ENCODE results near the gene EPHA8. TPM values are rescaled to one million over a fixed set of nuclear protein-coding genes. Genes with fewer than 3 reads are reported as not detected.

Gene EPHA8
- total RNA-seq, 2 experiments from 2014 or later, result not detected

GRCh38 chr1:22518379-22518778 lies 44.9 kb upstream of the EPHA8 start:
- CTCF ChIA-PET, result no interaction called here
- TF ChIP-seq CTCF (IDR thresholded peaks at IDR 0.05), result no peak
- POLR2A ChIA-PET, result no interaction called here
- intact Hi-C loops (cut with DNase I, micrococcal nuclease), result no loop called here
- peaks cover 95% of the 10 kb centered on the region for H3K36me3 Mint-ChIP-seq (ENCODE audit: low read depth)
- Histone ChIP-seq H3K9me3 (ENCODE audit: control insufficient read depth in 1 of 2, insufficient read depth in 1 of 2, low read length in 2 of 2) (no peaks in the 10 kb centered on the region), H3K4me1 (ENCODE audit: insufficient read depth, low read length) (no peaks in the 10 kb centered on the region), H3K27me3 (ENCODE audit: control insufficient read depth in 1 of 2, insufficient read depth in 2 of 2, low read length in 2 of 2) (no peaks in the 10 kb centered on the region), H3K36me3 (ENCODE audit: insufficient read depth, low read length) (peaks cover 87% of the 10 kb centered on the region), H3K27ac (ENCODE audit: low read depth in 1 of 2, low read length in 2 of 2) (no peak overlapping the region), H3K4me3 (ENCODE audit: low read length) (no peak overlapping the region)
- ATAC-seq (ENCODE audit: poor library complexity) (no peak), DNase-seq (no peak)
- H3K4me1 Mint-ChIP-seq (ENCODE audit: low read depth), result no peaks in the 10 kb centered on the region
- no peaks in the 10 kb centered on the region for H3K9me3 Mint-ChIP-seq
- no peaks in the 10 kb centered on the region for H3K27me3 Mint-ChIP-seq
- no peak overlapping the region for H3K27ac Mint-ChIP-seq
- no peak overlapping the region for H3K4me3 Mint-ChIP-seq

- ChIA-PET CTCF (no interaction called here), POLR2A (no interaction called here)
- Mint-ChIP-seq H3K27me3 (no peaks in the 10 kb centered on the region), H3K9me3 (no peaks in the 10 kb centered on the region), H3K4me1 (ENCODE audit: low read depth) (no peaks in the 10 kb centered on the region), H3K36me3 (ENCODE audit: low read depth) (peaks cover 97% of the 10 kb centered on the region), H3K27ac (no peak overlapping the region), H3K4me3 (no peak overlapping the region)
- ATAC-seq (ENCODE audit: poor library complexity) (no peak), DNase-seq (no peak)
- H3K9me3 ChIP-seq (ENCODE audit: control insufficient read depth in 1 of 2, insufficient read depth in 1 of 2, low read length in 2 of 2), result no peaks in the 10 kb centered on the region
- H3K27me3 ChIP-seq (ENCODE audit: control insufficient read depth in 1 of 2, insufficient read depth in 2 of 2, low read length in 2 of 2), result no peaks in the 10 kb centered on the region
- peaks cover 88% of the 10 kb centered on the region for H3K36me3 ChIP-seq (ENCODE audit: insufficient read depth, low read length)
- intact Hi-C loops (cut with DNase I, micrococcal nuclease), result no loop called here
- H3K27ac ChIP-seq (ENCODE audit: low read depth in 1 of 2, low read length in 2 of 2), result no peak overlapping the region
- no peaks in the 10 kb centered on the region for H3K4me1 ChIP-seq (ENCODE audit: insufficient read depth, low read length)
- no peak for TF ChIP-seq CTCF (IDR thresholded peaks at IDR 0.05)
- no peak overlapping the region for H3K4me3 ChIP-seq (ENCODE audit: low read length)
Observed at GRCh38 chr1:22520871-22521270, 42.4 kb upstream of the EPHA8 start.

- peaks cover 91% of the 10 kb centered on the region for H3K36me3 ChIP-seq (ENCODE audit: insufficient read depth, low read length)
- Mint-ChIP-seq H3K27ac (no peak overlapping the region), H3K9me3 (no peaks in the 10 kb centered on the region), H3K36me3 (ENCODE audit: low read depth) (peaks cover 97% of the 10 kb centered on the region), H3K4me3 (no peak overlapping the region), H3K27me3 (no peaks in the 10 kb centered on the region), H3K4me1 (ENCODE audit: low read depth) (no peaks in the 10 kb centered on the region)
- H3K27me3 ChIP-seq (ENCODE audit: control insufficient read depth in 1 of 2, insufficient read depth in 2 of 2, low read length in 2 of 2), result no peaks in the 10 kb centered on the region
- H3K4me1 ChIP-seq (ENCODE audit: insufficient read depth, low read length), result no peaks in the 10 kb centered on the region
- no peak for DNase-seq
- no peak overlapping the region for H3K4me3 ChIP-seq (ENCODE audit: low read length)
- intact Hi-C loops (cut with DNase I, micrococcal nuclease), result no loop called here
- no peak for ATAC-seq (ENCODE audit: poor library complexity)
- H3K27ac ChIP-seq (ENCODE audit: low read depth in 1 of 2, low read length in 2 of 2), result no peak overlapping the region
- TF ChIP-seq CTCF (IDR thresholded peaks at IDR 0.05), result no peak
- ChIA-PET POLR2A (no interaction called here), CTCF (no interaction called here)
- H3K9me3 ChIP-seq (ENCODE audit: control insufficient read depth in 1 of 2, insufficient read depth in 1 of 2, low read length in 2 of 2), result no peaks in the 10 kb centered on the region
Observed at GRCh38 chr1:22521692-22522091, 41.6 kb upstream of the EPHA8 start.

Measured in CD4-positive, alpha-beta T cell (primary cell).